GM20000 (cell line): ENCODE data around the gene CEP128.

Experiments
- DNase-seq: peaks from one replicate; pipeline ENCODE4 v3.0.0; 2012; ENCODE audit warnings: low spot score
- TF ChIP-seq, protein P1 (sequence below): IDR thresholded peaks from 2 replicates; pipeline ENCODE4 v1.5.1; 2012; ENCODE audit warnings: mild to moderate bottlenecking, control low read depth; ENCODE audit errors: extremely low read depth, missing control alignments

CEP128 gene

GRCh38 chr14:80455031-80455430 lies 486.5 kb downstream of the CEP128 start:
- DNase-seq: no peak
- TF ChIP-seq, protein P1, sequence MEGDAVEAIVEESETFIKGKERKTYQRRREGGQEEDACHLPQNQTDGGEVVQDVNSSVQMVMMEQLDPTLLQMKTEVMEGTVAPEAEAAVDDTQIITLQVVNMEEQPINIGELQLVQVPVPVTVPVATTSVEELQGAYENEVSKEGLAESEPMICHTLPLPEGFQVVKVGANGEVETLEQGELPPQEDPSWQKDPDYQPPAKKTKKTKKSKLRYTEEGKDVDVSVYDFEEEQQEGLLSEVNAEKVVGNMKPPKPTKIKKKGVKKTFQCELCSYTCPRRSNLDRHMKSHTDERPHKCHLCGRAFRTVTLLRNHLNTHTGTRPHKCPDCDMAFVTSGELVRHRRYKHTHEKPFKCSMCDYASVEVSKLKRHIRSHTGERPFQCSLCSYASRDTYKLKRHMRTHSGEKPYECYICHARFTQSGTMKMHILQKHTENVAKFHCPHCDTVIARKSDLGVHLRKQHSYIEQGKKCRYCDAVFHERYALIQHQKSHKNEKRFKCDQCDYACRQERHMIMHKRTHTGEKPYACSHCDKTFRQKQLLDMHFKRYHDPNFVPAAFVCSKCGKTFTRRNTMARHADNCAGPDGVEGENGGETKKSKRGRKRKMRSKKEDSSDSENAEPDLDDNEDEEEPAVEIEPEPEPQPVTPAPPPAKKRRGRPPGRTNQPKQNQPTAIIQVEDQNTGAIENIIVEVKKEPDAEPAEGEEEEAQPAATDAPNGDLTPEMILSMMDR: no peak

- no peak for DNase-seq
- TF ChIP-seq, protein P1: no peak
These were observed 493.3 kb downstream of the CEP128 start for GRCh38 chr14:80448267-80448666.

DNA sequence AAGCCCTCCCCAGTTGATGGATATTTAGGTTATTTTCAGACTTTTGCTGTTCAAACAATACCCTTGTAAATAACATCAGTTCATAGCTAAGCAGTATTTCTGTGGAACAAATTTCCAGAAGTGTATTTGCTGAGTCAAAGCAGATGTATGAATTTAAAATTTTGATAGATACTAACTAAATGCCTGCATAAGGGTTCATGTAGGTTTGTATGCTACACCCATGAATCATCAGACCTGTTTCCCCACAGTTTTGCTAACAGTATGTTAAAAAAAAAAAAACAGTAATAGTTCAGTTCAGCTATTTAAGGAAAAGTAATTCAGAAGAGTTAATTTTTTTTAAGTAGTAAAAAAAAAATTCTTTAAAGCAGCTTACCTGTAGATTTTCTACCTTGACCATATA lies 494.1 kb downstream of the CEP128 start:
- TF ChIP-seq, protein P1: no peak
- no peak for DNase-seq
